GM12878 (cell line): ENCODE data around the gene STXBP1. TPM values are rescaled to one million over a fixed set of nuclear protein-coding genes. Genes with fewer than 3 reads are reported as not detected.

Experiments used
- BRCA1 ChIP-seq: IDR thresholded peaks from 2 replicates; pipeline ENCODE4 v1.6.1; 2011; ENCODE audit warnings: low read depth, low read length, improper control_type of control experiment
- CBX5 ChIP-seq: sonication (generic); IDR thresholded peaks from 2 replicates; pipeline ENCODE4 v1.6.1; 2016; ENCODE audit warnings: low read depth, moderate library complexity, mild to moderate bottlenecking, inconsistent platforms
- ESRRA ChIP-seq: IDR thresholded peaks from 2 replicates; pipeline ENCODE4 v1.6.1; 2012; ENCODE audit warnings: mild to moderate bottlenecking, low read length, improper control_type of control experiment
- FOS ChIP-seq: IDR thresholded peaks from 3 replicates; pipeline ENCODE4 v1.6.1; 2011; ENCODE audit warnings: borderline replicate concordance; ENCODE audit not compliant: insufficient read length; ENCODE audit errors: extremely low read depth
- JUND ChIP-seq: IDR thresholded peaks from 2 replicates; pipeline ENCODE4 v1.6.1; 2012; ENCODE audit warnings: low read depth, mild to moderate bottlenecking, low read length, improper control_type of control experiment, moderate library complexity
- KDM1A ChIP-seq: fragments of 200-600 bp; sonication (generic); IDR thresholded peaks from 2 replicates; pipeline ENCODE4 v1.6.1; 2016; ENCODE audit warnings: borderline replicate concordance
- MTA2 ChIP-seq: fragments of 450-650 bp; IDR thresholded peaks from 2 replicates; pipeline ENCODE4 v1.6.1; 2016; ENCODE audit warnings: low read depth, mild to moderate bottlenecking, moderate library complexity
- MXI1 ChIP-seq: fragments of 150-350 bp; IDR thresholded peaks from 2 replicates; pipeline ENCODE4 v1.6.1; 2011; ENCODE audit warnings: low read depth, mild to moderate bottlenecking, inconsistent platforms, low read length, improper control_type of control experiment
- NRF1 ChIP-seq: conservative IDR thresholded peaks from 2 replicates; pipeline ENCODE4 v1.6.1; 2011; ENCODE audit warnings: mild to moderate bottlenecking, low read depth, low read length, improper control_type of control experiment
- PML ChIP-seq: IDR thresholded peaks from 2 replicates; pipeline ENCODE4 v1.6.1; 2012; ENCODE audit warnings: low read length, inconsistent platforms
- ZNF207 ChIP-seq: fragments of 450-650 bp; IDR thresholded peaks from 2 replicates; pipeline ENCODE4 v1.6.1; 2014; ENCODE audit warnings: antibody characterized with exemption, mild to moderate bottlenecking, borderline replicate concordance
- polyA plus RNA-seq, 11 experiments: library from polyadenylated mRNA; depleted of rRNA in 4 of 11; unstranded in 6 of 11; stranded (reverse) in 5 of 11; fragments of >200 nt; fragmentation: Nextera tagmentation in 4 of 11; fragmentation: Illumina TruSeq in 1 of 11; extraction: Ambion mirVana in 4 of 11; extraction: Trizol in 1 of 11; gene quantifications; 1 replicate in 1 of 11; 2 replicates in 10 of 11; pipeline versions ENCODE4 v1.2.1 to v1.2.3, GENCODE V29; 2011 to 2016; ENCODE audit warnings: inconsistent platforms in 2 of 11, missing spikeins in 2 of 11, low read depth in 1 of 11
- total RNA-seq, 4 experiments: library from RNA; depleted of rRNA in 3 of 4; stranded (reverse); fragments of >200 nt in 3 of 4; fragmentation: Illumina TruSeq in 1 of 4; extraction: Trizol in 1 of 4; gene quantifications; 2 replicates each; pipeline versions ENCODE4 v1.2.1 to v1.2.3, GENCODE V29; 2013 to 2021
- TF ChIP-seq, protein P1 (sequence below): fragments of 450-650 bp; IDR thresholded peaks from 2 replicates; pipeline ENCODE4 v1.6.1; 2017; ENCODE audit warnings: antibody characterized with exemption, mild to moderate bottlenecking, moderate library complexity
- TF ChIP-seq, protein P2 (sequence below): fragments of 450-650 bp; IDR thresholded peaks from 2 replicates; pipeline ENCODE4 v1.6.1; 2017; ENCODE audit warnings: low read depth, mild to moderate bottlenecking, moderate library complexity
- TF ChIP-seq, protein P3 (sequence below): fragments of 450-650 bp; formaldehyde crosslinking; IDR thresholded peaks from 2 replicates; pipeline ENCODE4 v1.5.0; 2022; ENCODE audit warnings: mild to moderate bottlenecking, missing genetic modification characterization
- TF ChIP-seq, protein P4 (sequence below): fragments of 450-650 bp; IDR thresholded peaks from 2 replicates; pipeline ENCODE4 v1.6.1; 2016; ENCODE audit warnings: mild to moderate bottlenecking
- TF ChIP-seq, protein P5 (sequence below): fragments of 450-650 bp; IDR thresholded peaks from 2 replicates; pipeline ENCODE4 v1.6.1; 2018; ENCODE audit warnings: borderline replicate concordance, mild to moderate bottlenecking; ENCODE audit not compliant: partially characterized antibody

The STXBP1 gene
- total and polyA plus RNA-seq, 10 of the 15 experiments (the other 5 are each of a cell fraction or from before 2014, with no cell fraction given): 0.08 to 0.85 (median 0.31) TPM; not detected in 3

DNA sequence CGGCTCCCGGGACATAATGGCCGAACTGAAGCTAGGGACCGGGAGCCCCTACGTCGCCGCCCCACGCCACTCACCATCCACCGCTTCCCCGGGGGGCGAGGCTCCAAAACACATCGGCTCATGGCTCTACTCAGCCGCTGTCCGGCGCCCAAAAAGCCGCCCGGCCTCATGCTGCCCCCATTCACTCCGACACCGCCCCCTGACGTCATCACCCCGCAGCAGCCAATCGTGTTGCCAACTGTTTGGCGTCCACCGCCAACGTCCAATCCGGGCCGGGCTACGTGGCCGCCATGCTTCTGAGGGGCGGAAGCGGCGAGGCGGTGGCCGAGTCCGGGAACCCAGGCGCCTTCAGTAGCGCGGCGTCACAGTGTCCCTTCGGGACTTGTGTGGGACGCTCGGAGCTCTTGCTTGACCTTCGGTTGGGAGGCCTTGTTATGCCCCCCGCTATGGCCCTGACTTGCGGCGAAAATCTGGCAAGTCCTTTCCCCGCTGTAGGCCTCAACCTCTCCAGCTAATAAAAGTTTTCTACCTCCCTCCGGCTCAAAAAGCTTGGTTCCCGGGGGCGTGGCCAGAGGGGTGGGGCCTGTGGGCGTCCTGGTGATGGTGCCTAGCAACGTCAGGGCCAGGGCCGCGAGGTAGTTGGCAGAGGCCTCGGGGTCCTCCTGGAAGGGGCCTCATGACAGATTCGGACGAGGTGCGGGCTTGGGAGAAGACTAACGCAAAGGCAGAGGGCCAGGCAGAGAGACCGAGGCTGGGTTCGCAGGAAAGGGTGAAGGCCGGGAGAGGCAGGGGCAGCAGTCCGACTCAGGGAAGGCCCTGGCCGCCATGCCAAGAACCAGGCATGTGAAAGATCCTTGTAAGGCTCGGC, 103.6 kb downstream of the STXBP1 start, which contains the start of the genes PTRH1 and TTC16 (continued):
- TF ChIP-seq, protein P1, sequence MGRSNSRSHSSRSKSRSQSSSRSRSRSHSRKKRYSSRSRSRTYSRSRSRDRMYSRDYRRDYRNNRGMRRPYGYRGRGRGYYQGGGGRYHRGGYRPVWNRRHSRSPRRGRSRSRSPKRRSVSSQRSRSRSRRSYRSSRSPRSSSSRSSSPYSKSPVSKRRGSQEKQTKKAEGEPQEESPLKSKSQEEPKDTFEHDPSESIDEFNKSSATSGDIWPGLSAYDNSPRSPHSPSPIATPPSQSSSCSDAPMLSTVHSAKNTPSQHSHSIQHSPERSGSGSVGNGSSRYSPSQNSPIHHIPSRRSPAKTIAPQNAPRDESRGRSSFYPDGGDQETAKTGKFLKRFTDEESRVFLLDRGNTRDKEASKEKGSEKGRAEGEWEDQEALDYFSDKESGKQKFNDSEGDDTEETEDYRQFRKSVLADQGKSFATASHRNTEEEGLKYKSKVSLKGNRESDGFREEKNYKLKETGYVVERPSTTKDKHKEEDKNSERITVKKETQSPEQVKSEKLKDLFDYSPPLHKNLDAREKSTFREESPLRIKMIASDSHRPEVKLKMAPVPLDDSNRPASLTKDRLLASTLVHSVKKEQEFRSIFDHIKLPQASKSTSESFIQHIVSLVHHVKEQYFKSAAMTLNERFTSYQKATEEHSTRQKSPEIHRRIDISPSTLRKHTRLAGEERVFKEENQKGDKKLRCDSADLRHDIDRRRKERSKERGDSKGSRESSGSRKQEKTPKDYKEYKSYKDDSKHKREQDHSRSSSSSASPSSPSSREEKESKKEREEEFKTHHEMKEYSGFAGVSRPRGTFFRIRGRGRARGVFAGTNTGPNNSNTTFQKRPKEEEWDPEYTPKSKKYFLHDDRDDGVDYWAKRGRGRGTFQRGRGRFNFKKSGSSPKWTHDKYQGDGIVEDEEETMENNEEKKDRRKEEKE: no peak
- TF ChIP-seq JUND: peak; percentile 64; the same call in 1 of the 2 replicates
- 0 out of 2 replicates have a peak, but pooled peaks have one; percentile 49 for TF ChIP-seq MXI1
- TF ChIP-seq MTA2: no peak
- TF ChIP-seq KDM1A: no peak
- TF ChIP-seq ESRRA: no peak
- no peak for TF ChIP-seq NRF1
- peak; percentile 33 for TF ChIP-seq FOS
- TF ChIP-seq PML: no peak
- no peak for TF ChIP-seq CBX5
- no peak for TF ChIP-seq BRCA1
- TF ChIP-seq, protein P2, sequence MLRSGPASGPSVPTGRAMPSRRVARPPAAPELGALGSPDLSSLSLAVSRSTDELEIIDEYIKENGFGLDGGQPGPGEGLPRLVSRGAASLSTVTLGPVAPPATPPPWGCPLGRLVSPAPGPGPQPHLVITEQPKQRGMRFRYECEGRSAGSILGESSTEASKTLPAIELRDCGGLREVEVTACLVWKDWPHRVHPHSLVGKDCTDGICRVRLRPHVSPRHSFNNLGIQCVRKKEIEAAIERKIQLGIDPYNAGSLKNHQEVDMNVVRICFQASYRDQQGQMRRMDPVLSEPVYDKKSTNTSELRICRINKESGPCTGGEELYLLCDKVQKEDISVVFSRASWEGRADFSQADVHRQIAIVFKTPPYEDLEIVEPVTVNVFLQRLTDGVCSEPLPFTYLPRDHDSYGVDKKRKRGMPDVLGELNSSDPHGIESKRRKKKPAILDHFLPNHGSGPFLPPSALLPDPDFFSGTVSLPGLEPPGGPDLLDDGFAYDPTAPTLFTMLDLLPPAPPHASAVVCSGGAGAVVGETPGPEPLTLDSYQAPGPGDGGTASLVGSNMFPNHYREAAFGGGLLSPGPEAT: peak; percentile 36; the same call in 1 of the 2 replicates
- TF ChIP-seq, protein P3, sequence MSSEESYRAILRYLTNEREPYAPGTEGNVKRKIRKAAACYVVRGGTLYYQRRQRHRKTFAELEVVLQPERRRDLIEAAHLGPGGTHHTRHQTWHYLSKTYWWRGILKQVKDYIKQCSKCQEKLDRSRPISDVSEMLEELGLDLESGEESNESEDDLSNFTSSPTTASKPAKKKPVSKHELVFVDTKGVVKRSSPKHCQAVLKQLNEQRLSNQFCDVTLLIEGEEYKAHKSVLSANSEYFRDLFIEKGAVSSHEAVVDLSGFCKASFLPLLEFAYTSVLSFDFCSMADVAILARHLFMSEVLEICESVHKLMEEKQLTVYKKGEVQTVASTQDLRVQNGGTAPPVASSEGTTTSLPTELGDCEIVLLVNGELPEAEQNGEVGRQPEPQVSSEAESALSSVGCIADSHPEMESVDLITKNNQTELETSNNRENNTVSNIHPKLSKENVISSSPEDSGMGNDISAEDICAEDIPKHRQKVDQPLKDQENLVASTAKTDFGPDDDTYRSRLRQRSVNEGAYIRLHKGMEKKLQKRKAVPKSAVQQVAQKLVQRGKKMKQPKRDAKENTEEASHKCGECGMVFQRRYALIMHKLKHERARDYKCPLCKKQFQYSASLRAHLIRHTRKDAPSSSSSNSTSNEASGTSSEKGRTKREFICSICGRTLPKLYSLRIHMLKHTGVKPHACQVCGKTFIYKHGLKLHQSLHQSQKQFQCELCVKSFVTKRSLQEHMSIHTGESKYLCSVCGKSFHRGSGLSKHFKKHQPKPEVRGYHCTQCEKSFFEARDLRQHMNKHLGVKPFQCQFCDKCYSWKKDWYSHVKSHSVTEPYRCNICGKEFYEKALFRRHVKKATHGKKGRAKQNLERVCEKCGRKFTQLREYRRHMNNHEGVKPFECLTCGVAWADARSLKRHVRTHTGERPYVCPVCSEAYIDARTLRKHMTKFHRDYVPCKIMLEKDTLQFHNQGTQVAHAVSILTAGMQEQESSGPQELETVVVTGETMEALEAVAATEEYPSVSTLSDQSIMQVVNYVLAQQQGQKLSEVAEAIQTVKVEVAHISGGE (CRISPR knock-in tag): no peak
- TF ChIP-seq, protein P4, sequence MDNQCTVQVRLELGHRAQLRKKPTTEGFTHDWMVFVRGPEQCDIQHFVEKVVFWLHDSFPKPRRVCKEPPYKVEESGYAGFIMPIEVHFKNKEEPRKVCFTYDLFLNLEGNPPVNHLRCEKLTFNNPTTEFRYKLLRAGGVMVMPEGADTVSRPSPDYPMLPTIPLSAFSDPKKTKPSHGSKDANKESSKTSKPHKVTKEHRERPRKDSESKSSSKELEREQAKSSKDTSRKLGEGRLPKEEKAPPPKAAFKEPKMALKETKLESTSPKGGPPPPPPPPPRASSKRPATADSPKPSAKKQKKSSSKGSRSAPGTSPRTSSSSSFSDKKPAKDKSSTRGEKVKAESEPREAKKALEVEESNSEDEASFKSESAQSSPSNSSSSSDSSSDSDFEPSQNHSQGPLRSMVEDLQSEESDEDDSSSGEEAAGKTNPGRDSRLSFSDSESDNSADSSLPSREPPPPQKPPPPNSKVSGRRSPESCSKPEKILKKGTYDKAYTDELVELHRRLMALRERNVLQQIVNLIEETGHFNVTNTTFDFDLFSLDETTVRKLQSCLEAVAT: 0 out of 2 replicates have a peak, but pooled peaks have one; percentile 26
- 0 out of 2 replicates have a peak, but pooled peaks have one; percentile 30 for TF ChIP-seq ZNF207
- TF ChIP-seq, protein P5, sequence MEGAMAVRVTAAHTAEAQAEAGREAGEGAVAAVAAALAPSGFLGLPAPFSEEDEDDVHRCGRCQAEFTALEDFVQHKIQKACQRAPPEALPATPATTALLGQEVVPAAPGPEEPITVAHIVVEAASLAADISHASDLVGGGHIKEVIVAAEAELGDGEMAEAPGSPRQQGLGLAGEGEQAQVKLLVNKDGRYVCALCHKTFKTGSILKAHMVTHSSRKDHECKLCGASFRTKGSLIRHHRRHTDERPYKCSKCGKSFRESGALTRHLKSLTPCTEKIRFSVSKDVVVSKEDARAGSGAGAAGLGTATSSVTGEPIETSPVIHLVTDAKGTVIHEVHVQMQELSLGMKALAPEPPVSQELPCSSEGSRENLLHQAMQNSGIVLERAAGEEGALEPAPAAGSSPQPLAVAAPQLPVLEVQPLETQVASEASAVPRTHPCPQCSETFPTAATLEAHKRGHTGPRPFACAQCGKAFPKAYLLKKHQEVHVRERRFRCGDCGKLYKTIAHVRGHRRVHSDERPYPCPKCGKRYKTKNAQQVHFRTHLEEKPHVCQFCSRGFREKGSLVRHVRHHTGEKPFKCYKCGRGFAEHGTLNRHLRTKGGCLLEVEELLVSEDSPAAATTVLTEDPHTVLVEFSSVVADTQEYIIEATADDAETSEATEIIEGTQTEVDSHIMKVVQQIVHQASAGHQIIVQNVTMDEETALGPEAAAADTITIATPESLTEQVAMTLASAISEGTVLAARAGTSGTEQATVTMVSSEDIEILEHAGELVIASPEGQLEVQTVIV: peak; percentile 91
